ENCODE measurements around the gene VTA1.
"Not testable (repeated sequence)": the region's sequence is repeated elsewhere in the genome, so short reads cannot be mapped to it uniquely, and the experiment has no call there.

VTA1 gene

DNA sequence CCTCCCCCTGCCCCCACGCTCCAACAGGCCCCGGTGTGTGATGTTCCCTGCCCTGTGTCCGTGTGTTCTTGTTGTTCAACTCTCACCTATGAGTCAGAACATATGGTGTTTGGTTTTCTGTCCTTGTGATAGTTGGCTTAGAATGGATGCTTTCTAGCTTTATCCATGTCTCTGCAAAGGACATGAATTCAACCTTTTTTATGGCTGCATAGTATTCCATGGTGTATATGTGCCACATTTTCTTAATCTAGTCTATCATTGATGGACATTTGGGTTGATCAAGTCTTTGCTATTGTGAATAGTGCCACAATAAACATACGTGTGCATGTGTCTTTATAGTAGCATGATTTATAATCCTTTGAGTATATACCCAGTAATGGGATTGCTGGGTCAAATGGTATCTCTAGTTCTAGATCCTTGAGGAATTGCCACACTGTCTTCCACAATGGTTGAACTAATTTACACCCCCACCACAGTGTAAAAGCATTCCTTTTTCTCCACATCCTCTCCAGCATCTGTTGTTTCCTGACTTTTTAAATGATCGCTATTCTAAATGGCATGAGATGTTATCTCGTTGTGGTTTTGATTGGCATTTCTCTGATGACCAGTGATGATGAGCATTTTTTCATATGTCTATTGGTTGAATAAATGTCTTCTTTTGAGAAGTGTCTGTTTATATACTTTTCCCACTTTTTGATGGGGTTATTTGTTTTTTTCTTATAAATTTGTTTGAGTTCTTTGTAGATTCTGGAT, 82.6 kb downstream of the VTA1 start:
- DNase-seq, result not testable (repeated sequence)

DNA sequence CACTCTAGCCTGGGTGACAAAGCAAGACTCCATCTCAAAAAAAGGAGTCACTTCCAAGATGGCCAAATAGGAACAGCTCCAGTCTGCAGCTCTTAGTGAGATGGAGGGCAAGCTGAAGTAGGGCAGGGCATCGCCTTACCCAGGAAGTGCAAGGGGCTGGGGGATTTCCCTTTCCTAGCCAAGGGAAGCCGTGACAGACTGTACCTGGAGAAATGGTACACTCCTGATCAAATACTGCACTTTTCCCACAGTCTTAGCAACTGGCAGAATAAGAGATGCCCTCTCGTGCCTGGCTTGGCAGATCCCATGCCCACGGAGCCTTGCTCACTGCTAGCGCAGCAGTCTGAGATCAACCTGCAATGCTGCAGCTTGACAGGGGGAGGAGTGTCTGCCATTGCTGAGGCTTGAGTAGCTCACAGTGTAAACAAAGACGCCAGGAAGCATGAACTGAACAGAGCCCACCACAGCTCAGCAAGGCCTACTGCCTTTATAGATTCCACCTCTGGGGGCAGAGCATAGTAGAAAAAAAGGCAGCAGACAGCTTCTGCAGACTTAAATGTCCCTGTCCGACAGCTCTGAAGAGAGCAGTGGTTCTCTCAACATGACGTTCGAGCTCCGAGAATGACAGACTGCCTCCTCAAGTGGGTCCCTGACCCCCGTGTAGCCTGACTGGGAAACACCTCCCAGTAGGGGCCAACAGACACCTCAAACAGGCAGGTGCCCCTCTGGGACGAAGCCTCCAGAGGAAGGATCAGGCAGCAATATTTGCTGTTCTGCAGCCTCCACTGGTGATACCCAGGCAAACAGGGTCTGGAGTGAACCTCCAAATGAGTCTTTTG, 85.4 kb downstream of the VTA1 start:
- peak; percentile 4 for DNase-seq

DNA sequence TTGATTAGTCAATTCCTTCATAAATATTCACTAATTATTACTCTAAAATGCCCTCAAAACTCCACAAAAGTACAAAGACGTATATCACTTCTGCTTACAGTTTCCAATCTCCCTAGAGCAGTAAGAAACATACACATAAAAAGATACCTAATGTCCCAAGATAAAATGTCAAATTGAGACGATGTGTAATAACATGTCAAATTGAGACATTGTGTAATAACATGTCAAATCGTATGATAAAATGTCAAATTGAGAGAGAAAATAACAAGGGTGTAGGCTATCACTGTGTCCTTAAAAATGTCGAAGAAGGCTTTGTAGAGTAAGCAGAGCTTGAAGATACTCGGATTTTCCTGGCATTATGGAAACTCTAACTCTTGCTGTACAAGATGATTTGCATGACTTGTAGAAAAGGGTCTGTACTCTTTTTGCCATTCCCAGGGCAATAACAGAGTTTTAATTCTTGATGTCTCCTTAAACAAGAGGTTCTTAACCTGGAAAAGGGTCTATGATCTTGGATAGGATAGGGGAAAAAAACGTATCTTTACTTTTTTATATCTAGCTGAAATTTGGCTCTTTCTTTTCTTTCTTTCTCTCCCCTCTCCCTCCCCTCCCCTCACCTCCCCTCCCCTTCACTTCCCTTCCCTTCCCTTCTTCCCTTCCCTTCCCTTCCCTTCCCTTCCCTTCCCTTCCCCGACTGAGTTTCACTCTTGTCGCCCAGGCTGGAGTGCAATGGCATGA, 87.1 kb downstream of the VTA1 start:
- no peak for DNase-seq

DNA sequence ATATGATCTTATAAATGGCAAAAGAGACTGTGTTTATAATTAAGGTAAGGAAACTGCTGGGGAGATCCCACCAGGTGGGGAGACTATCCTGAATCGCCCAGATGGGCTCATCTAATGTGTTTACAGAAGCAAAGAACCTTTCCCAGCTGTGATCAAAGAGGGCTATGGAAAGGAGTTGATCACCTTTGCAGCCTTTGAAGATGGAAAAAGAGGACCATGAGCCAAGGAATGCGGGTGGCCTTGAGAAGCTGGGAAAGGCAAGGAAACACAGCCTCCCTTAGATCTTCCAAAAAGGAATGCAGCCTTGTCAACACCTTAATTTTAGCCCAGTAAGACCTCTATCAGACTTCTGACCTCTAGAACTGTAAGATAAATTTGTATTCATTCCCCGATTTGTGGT, 88.2 kb downstream of the VTA1 start:
- no peak for DNase-seq

DNA sequence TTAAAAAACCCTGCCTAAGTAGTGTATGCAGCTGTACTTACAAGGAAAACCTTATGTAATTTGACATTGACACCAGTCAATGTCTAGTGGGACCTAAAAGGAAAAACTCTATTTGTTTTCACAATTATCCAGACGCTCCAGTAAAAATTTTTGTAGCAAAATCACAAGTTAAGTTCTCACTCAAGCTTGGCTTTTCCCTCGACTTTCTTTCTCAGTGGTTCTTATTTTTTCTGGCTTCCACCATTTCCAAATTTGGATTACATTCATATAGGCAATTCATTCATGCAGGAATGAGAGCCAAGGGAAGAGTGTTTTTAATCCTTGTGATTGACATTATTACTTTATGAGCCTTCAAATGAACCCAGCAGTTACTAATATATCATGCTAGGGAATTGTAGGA, 88.7 kb downstream of the VTA1 start:
- no peak for DNase-seq

DNA sequence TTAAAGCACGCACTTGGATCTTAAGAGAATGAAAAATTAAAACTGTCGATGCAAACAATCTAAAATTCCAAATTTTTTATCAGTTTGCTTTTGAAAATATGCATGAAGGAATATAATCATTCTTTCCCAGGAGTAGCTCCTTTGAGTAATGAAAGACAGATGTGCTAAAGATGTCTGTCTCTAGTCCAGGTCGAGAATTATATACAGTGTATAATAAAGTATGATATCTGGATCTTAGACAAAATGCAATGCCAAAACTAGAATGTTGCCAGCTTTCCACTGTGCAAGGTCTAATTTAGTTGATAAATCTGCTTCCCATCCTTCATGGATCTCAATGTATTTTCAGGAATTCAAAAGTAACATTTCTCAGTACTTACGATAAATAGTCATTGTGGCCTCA, 89.6 kb downstream of the VTA1 start:
- DNase-seq, result no peak

DNA sequence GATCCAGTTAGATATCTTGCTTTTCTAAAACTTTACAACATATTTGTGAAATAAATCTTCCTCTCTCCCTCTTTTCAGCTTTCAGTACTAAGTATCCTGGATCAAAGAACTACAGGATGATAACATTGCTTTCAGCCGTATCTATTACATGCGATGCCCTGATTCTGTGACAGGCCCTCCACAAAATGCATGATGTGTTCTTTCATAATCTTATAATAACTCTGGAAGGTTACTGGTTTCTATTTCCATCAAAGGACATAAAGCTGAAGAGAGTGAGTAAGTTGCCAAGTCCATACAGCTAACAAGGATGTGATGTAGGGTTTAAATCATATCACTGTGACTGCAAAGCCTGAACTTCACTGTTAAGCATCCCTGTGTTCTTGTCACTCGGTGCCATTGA, 91.8 kb downstream of the VTA1 start:
- DNase-seq, result no peak

DNA sequence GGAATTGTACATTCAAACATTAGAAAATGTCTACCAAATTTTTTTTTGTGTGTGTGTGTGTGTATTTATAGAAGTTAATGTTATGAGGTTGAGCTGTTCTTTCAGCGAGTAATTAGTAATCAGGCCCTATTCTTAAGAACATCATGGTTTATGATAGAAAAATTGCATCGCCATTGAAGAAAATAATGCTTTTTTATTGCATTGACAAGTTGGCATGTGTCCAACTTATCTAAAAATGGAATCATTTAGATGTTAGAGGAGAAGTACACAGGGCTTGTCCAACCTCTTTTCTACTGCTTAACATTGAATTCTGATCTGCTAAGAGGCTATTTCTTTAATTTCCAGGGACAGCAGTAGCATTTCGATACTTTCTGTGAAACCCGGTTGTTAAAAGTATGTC, 93.1 kb downstream of the VTA1 start:
- no peak for DNase-seq

DNA sequence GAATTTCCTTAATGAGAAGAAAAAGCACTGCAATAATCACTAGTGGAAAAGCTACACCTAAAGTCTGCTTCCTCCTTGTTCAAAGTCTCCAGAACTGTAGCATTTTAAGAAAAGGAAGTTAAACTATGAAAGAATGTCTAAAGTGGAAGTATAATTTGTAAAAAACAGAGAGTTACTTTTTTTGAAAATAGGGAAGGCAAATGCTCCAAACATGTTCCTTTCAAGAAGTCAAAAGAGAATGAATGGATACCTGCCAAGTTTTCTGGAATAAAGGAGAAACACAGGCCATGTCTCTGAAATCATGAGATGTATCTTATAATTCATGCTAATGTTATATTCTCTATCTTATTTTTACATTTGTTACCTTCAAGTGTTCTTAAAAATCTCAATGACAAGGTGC, 94.0 kb downstream of the VTA1 start:
- DNase-seq, result no peak

DNA sequence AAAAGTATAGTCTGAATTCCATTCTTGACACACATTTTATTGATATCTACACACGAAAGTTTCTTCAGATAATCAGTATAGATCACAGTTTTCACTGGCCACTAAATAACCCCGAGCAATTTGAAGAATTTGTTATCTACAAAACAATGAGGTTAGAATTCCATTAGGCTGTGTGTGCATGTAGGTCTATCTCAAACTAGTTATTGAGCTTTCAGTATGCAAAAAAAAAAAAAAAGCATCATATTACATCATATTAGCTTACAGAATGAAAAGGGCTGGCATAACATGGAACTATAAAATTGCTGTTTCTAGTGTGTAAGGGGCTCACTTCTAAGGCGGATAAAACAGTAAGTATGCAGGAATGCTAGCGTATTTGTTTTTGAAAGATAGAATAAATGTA, 95.2 kb downstream of the VTA1 start:
- no peak for DNase-seq

DNA sequence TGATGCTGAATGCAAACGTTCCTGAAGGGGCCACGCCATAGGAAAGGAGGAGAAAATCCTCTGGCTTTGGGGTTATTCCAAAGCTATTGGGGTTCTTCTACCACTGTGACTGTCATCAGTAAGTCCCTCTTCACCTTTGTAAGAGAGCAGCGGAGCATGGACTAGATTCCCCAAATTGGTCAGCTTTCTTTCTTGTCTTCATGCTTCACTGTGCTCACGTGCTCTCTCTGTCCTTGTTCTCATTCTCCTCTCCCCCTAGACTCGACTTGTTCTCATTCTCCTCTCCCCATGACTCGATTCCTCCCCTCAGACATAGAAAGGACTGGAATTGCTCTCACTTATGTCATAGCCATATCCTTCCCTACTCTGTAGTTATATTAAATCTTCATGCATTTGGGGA, 99.9 kb downstream of the VTA1 start:
- no peak for DNase-seq

DNA sequence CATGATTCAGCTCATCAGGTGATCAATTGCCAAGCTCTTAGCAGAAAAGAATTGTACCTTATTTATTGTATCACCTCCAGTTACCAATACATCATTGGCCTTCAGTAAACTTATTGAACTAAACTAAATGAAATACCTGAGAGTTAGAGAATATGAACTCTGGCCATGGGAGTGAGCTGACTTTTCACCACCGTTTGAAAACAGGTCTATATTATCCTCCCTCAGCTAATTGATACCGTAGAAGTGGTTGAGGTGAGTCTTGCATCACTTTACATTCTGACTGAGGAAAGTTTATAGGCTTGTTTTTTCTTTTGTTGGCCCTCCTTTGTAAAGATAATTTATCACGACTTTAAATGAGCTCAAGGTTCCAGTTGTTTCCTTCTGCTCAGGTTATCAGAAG, 102.2 kb downstream of the VTA1 start:
- no peak for DNase-seq

DNA sequence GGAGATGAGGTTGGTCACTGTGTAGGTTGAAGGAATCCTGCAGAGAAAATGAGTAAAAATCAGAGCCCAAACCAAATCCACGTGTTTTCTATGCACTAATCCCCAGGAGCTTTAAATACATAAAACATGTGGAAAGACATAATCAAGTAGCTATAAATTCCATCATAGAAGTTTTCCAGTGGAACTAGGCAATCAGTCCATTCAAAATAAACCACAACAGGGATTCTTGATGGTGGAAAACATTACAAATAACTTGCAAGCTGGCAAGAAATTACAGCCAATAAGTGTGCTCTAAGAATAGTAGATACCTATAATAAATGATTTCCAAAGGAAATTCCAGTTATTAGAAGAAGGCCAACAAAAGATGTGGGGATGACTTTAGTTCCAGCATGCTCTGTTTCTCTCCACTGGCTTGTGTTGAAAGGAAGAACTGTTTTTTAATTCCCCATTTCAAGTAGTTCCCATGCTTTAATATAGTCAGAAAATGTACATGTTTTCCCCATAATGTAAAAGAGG, 104.9 kb downstream of the VTA1 start:
- DNase-seq, result no peak

DNA sequence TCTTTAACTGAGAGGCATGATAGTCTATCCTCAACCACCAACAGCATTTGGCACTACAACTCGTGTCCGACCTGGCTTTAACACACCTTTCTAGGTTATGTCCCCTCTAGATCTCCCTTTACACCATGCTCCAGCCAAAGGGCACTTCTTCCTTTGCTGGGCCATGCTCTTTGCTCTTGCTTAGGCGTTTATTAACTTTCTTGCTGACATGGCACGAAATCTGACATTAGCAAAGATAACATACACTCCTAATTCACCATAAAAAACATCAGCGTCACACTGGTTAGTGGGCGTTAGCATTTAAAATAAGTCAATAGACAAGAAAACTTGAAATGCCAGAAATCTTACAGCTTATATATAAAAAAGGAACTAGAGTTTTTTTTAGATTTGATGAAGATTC, 107.5 kb downstream of the VTA1 start:
- DNase-seq, result no peak

DNA sequence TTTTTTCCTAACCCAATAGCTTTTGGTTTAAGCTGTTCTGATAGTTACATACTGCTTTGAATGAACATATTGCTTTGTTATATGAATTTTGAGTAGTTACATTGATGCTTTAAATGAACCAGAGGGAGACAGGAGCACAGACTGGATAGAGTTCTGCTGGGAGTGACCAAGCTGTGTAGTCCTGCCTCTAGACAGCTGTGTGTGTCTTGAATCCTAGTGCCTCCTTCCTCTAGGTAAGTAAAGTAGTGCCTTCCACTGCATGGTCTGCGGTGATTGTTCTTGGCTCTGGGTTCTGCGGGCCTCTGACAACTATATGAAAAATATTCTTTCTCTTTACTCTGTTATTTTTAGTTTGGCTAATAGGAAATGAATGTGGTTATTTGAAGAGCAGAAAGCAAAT, 108.7 kb downstream of the VTA1 start:
- no peak for DNase-seq

DNA sequence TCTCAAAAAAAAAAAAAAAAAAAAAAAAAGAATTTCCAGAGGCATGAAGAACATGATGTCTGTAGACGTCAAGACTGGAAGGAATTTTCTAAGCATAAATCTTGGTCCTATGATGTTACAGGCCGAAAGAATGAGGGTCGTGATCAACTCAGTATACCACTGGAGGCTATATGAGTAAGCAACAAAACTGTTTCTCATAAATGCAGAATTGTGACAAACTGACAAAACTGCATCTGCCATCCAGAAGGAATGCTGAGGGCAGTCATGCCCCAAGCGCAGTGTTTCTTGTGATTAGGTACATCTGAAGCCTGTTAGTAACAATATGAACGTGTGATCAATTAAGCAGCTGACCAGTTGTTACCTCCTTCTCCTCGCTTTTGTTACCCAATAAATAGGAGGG, 111.2 kb downstream of the VTA1 start:
- no peak for DNase-seq

DNA sequence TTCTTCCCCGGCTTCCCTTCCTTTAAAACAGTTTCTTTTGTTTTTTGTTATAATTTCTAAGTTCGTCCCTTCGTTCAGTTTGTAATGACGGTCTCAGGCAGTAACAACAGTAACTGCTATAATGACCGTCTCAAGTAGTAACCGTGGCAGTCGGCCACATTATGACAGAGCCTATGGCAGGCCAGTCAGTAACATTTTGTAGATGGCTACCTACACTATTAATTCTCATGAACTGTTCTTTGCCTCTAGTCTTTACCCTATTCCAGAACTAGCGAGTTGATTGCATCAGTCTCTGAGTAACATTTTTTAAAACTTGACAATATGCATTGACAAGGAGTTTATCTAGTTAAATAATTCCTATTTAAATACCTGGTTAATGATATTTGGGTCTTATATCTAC, 111.7 kb downstream of the VTA1 start:
- no peak for DNase-seq

DNA sequence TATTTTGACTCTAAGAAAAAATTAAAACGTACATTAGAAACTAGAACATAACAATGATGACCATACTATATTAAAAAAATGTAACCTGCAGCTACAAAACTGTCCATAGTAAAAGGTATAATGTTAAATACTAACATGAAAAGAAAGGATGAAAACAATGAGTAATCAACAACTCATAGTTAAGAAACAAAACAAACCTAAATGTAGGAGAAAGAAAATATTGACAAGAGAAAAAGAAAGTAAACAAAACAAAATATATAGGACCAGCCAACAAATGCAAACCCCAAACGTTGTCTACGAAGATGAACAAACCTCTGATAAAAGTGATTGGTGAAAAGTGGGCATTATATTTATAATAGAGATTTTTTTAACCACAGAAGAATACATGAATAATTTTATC, 113.7 kb downstream of the VTA1 start:
- DNase-seq, result no peak

DNA sequence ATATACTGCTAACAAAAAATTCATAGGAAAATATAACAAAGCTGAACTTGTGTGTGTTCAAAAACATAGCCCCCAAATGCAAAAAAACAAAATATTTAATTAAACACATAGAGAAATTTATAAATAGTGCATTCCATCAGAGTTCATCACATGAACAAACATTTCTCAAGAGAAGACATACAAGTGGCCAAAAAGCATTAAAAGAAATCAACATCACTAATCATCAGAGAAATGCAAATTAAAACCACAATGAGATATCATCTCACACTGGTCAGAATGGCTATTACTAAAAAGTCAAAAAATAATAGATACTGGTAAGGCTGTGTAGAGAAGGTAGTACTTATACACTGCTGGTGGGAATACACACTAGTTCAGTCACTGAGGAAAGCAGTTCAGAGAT, 115.2 kb downstream of the VTA1 start:
- no peak for DNase-seq

DNA sequence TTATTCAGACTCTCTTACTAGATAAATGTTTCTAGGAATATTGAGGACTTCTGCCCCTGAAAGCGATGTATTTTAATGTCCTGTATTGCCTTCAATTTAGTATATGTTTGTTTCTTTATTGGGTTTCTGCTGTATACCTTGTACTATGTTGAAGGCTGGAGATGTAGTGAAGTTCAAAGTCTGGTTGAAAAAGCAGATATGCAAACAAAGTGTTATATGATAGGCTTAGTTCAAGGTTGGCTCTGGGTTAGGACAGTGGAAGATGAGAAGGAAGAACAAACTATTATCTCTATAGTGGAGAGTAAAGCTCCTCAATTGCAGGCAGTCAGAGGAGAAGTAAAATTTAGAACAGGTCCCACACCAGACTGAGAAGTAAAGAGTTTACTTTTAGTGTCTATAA, 118.4 kb downstream of the VTA1 start:
- no peak for DNase-seq

DNA sequence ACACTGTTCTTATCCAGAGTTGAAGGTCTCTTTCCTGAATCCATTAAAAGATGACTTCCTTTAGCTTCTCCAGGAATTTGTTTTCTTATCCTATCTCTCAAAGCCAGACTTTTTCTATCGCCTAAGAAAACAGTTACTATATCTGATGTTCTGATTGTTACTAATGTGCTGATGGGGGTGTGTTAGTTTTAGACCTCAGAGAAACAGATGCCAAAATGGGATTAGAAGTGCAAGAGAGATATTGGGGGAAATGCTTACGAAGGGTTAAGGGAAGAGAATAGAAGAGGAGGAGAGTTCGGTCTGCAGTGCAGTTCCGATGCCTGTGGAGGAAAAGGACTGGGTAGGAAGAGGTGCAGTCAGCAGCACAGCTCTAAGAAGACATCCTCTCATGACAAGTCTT, 119.0 kb downstream of the VTA1 start:
- no peak for DNase-seq

DNA sequence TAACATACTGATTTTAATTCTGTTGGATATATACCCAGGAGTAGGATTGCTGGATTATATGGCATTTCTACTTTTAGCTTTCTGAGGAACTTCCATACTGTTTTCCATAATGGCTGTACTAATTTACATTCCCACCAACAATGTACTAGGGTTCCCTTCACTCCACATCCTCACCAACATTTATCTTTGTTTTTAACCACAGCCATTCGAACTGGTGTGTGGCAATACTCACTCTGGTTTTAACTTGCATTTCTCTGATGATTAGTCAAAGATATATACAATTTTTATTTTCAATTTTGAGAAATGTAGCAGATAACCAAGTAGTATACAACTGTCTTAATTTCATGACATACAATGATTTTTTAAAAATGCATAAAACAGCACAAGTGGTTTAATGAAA, 124.4 kb downstream of the VTA1 start:
- no peak for DNase-seq

Measured in activated naive CD4-positive, alpha-beta T cell treated with Interleukin-2 at 50 U/mL for 16 hours (primary cell).